AG04449 (cell line): ENCODE results near the gene TBC1D17.

Experiments
- CTCF ChIA-PET: fragments of 350-600 bp; formaldehyde crosslinking; extraction: SDS; loops from one replicate; lab custom pipeline; 2021; ENCODE audit warnings: antibody characterized with exemption; lab: Yijun Ruan, JAX
- POLR2A ChIA-PET: fragments of 400-600, 350-600 bp; formaldehyde crosslinking; extraction: SDS; loops from one replicate; lab custom pipeline; 2020; ENCODE audit warnings: antibody characterized with exemption, inconsistent platforms; lab: Yijun Ruan, JAX
- DNase-seq: peaks from one replicate; pipeline ENCODE4 v3.0.0-alpha.2; 2010; ENCODE audit warnings: low read depth, low spot score
- H3K4me3 ChIP-seq: 2 replicates; pipeline ENCODE4 v1.5.1; 2011; ENCODE audit warnings: low read depth, mild to moderate bottlenecking, control low read depth, low read length
- TF ChIP-seq, protein P1 (sequence below): IDR thresholded peaks from one replicate; pipeline ENCODE4 v1.5.1; 2011; ENCODE audit warnings: mild to moderate bottlenecking, moderate library complexity, low read length, control low read depth, inconsistent platforms; ENCODE audit not compliant: insufficient read depth; ENCODE audit errors: missing control alignments

The TBC1D17 gene

DNA sequence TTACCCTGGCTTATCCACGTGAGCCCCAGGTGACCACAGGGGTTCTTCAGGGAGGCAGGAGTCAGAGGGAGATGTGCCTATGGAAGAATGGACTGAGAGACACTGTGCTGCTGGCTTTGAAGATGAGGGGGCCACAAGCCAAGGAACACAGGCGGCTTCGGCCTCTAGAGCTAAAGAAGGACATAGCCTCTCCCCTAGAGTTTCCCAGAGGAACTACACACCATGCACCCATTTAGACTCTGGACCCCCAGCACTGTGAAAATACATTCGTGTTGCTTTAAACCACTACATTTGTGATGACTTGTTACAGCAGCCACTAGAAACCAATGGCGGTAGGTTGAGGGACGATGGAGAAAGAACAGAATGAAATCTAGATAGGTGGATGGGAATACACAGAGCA is 37.8 kb downstream of the TBC1D17 start:
- CTCF ChIA-PET = interaction anchor here (1.0 kb wide), 1 partner anchor 12 kb away, joined by 3 read pairs; no protein-coding TSS in a partner anchor
- no peak overlapping the region for H3K4me3 ChIP-seq
- no peak for DNase-seq
- TF ChIP-seq, protein P1, sequence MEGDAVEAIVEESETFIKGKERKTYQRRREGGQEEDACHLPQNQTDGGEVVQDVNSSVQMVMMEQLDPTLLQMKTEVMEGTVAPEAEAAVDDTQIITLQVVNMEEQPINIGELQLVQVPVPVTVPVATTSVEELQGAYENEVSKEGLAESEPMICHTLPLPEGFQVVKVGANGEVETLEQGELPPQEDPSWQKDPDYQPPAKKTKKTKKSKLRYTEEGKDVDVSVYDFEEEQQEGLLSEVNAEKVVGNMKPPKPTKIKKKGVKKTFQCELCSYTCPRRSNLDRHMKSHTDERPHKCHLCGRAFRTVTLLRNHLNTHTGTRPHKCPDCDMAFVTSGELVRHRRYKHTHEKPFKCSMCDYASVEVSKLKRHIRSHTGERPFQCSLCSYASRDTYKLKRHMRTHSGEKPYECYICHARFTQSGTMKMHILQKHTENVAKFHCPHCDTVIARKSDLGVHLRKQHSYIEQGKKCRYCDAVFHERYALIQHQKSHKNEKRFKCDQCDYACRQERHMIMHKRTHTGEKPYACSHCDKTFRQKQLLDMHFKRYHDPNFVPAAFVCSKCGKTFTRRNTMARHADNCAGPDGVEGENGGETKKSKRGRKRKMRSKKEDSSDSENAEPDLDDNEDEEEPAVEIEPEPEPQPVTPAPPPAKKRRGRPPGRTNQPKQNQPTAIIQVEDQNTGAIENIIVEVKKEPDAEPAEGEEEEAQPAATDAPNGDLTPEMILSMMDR = no peak
- POLR2A ChIA-PET = no interaction called here

- CTCF ChIA-PET = interaction anchor here (1.5 to 2.0 kb wide), 2 partner anchors 10 to 12 kb away, joined by 3 to 9 read pairs; partner anchors contain the start of genes ATF5 and NUP62
- TF ChIP-seq, protein P1 = no peak
- POLR2A ChIA-PET = no interaction called here
- H3K4me3 ChIP-seq = no peak overlapping the region
- no peak for DNase-seq
These were observed 39.6 kb downstream of the TBC1D17 start for GRCh38 chr19:49916839-49917733.

- ChIA-PET CTCF (interaction anchor here (1.5 to 2.0 kb wide), 2 partner anchors 9 to 11 kb away, joined by 3 to 9 read pairs; partner anchors contain the start of genes ATF5 and NUP62), POLR2A (no interaction called here)
- no peak overlapping the region for H3K4me3 ChIP-seq
- no peak for DNase-seq
- TF ChIP-seq, protein P1 = no peak
These were observed 40.6 kb downstream of the TBC1D17 start for GRCh38 chr19:49918089-49918488.

GRCh38 chr19:49920624-49921363 is 43.3 kb downstream of the TBC1D17 start:
- ChIA-PET CTCF (interaction anchor here (1.5 kb wide), 1 partner anchor 30 kb away, joined by 3 read pairs; no protein-coding TSS in a partner anchor), POLR2A (no interaction called here)
- TF ChIP-seq, protein P1 = no peak
- no peak for DNase-seq
- H3K4me3 ChIP-seq = no peak overlapping the region

GRCh38 chr19:49921871-49922795 is 44.6 kb downstream of the TBC1D17 start:
- ChIA-PET POLR2A (no interaction called here), CTCF (interaction anchor here (1.5 kb wide), 1 partner anchor 32 kb away, joined by 3 read pairs; no protein-coding TSS in a partner anchor)
- H3K4me3 ChIP-seq = no peak overlapping the region
- no peak for DNase-seq
- TF ChIP-seq, protein P1 = no peak
